ENCODE data around the gene CDH2. TPM values are rescaled to one million over a fixed set of nuclear protein-coding genes. Genes with fewer than 3 reads are reported as not detected.

The CDH2 gene
- total RNA-seq, 1 experiment from 2014 or later: 36.2 TPM

- no CpG with 5 or more reads among the region's 5 CpGs for WGBS (ENCODE audit: extremely low coverage, insufficient read length, low lambda C conversion rate)
- H3K18ac ChIP-seq (ENCODE audit: insufficient read length, low read depth, low read length): no peak overlapping the region
- no peak overlapping the region for H4K5ac ChIP-seq (ENCODE audit: insufficient read length, low read depth, low read length)
- no peak overlapping the region for H4K8ac ChIP-seq (replicated peaks; ENCODE audit: insufficient read length, low read depth, low read length)
- H3K79me1 ChIP-seq (ENCODE audit: insufficient read depth, low read depth, low read length, poor library complexity, severe bottlenecking): no peaks in the 10 kb centered on the region
- no peaks in the 10 kb centered on the region for H3K79me2 ChIP-seq (ENCODE audit: insufficient read depth, low read length)
- H3K4me1 Mint-ChIP-seq: peaks cover 5 to 26% of the 10 kb centered on the region in 2 experiments
- TF ChIP-seq CTCF (conservative IDR thresholded peaks at IDR 0.05): no peak
- no peak overlapping the region for H3K14ac ChIP-seq (ENCODE audit: insufficient read depth, low read length)
- H4K91ac ChIP-seq (ENCODE audit: insufficient read length, low read depth, low read length): no peak overlapping the region
- no peak overlapping the region for H2BK12ac ChIP-seq (ENCODE audit: insufficient read length, low read depth, low read length)
- no peak for DNase-seq
- no peak overlapping the region for H2BK5ac ChIP-seq (ENCODE audit: insufficient read length, low read length)
- H3K27ac Mint-ChIP-seq: peak overlapping the region in 1 of 3 experiments; percentile 29; a peak in 1 of 7 replicates
- H3K23ac ChIP-seq (ENCODE audit: insufficient read length, low read depth, low read length): no peak overlapping the region
- H3K56ac ChIP-seq (ENCODE audit: insufficient read length, low read depth, low read length): no peak overlapping the region
- H3K23me2 ChIP-seq (ENCODE audit: insufficient read length, low read depth, low read length, poor library complexity, severe bottlenecking): no peaks in the 10 kb centered on the region
- H3K36me3 Mint-ChIP-seq (ENCODE audit: insufficient read depth in 1 of 3, low read depth in 3 of 3): peaks cover 0 to 3% (median 0%) of the 10 kb centered on the region in 3 experiments; a peak in 1 of 7 replicates
- H2BK20ac ChIP-seq (ENCODE audit: low read depth, low read length, poor library complexity, severe bottlenecking): no peak overlapping the region
- H3K4ac ChIP-seq (ENCODE audit: low read depth, low read length): no peak overlapping the region
- no peaks in the 10 kb centered on the region for H3K27me3 ChIP-seq (ENCODE audit: insufficient read depth, low read length)
- H3K27me3 Mint-ChIP-seq (ENCODE audit: low read depth): no peaks in the 10 kb centered on the region
- H3K27ac ChIP-seq (ENCODE audit: insufficient read length, low read depth, low read length): no peak overlapping the region
- no peak overlapping the region for H2BK15ac ChIP-seq (ENCODE audit: low read depth, low read length)
- H3K4me2 ChIP-seq (ENCODE audit: insufficient read depth, insufficient read length, low read length): no peak overlapping the region
- no peaks in the 10 kb centered on the region for H3K9me3 ChIP-seq (ENCODE audit: control insufficient read depth, low read depth, low read length)
- no peak overlapping the region for H3K4me3 Mint-ChIP-seq
- H2AFZ ChIP-seq (ENCODE audit: low read length): no peak overlapping the region
- H4K20me1 ChIP-seq (ENCODE audit: control insufficient read depth, insufficient read depth, insufficient read length): no peaks in the 10 kb centered on the region
- H3K9ac ChIP-seq (ENCODE audit: extremely low read depth, insufficient read length, low read length): no peak overlapping the region
- no peak overlapping the region for H3T11ph ChIP-seq (ENCODE audit: low read length)
- H3K4me1 ChIP-seq (ENCODE audit: insufficient read depth, low read length): peaks cover 5% of the 10 kb centered on the region; the same call in 1 of the 2 replicates
- no peak overlapping the region for H2BK120ac ChIP-seq (ENCODE audit: low read depth, low read length, poor library complexity, severe bottlenecking)
- H3K9me3 Mint-ChIP-seq: peaks cover 0 to 2% of the 10 kb centered on the region in 2 experiments; a peak in 2 of 5 replicates
- no peak overlapping the region for H2AK5ac ChIP-seq (ENCODE audit: insufficient read length, low read length)
These were observed 105.7 kb downstream of the CDH2 start for GRCh38 chr18:28071199-28071598.
